Caco-2 (cell line): ENCODE data around the gene HOTAIR. TPM values are rescaled to one million over a fixed set of nuclear protein-coding genes. Genes with fewer than 3 reads are reported as not detected.

Source experiments
- BruUV-seq: library from RNA; stranded (reverse); fragments of 400-500 nt; replicated peaks from 2 replicates; lab custom pipeline; 2021; lab: Mats Ljungman, UMichigan
- CTCF ChIA-PET: fragments of 300-600 bp; sonication (Branson Sonifier 250); formaldehyde crosslinking; loops from one replicate; lab custom pipeline; 2022; ENCODE audit warnings: antibody characterized with exemption; lab: Charles Lee
- POLR2A ChIA-PET: fragments of 300-600 bp; sonication (Branson Sonifier 250); formaldehyde crosslinking; loops from one replicate; lab custom pipeline; 2022; ENCODE audit warnings: antibody characterized with exemption; lab: Charles Lee
- DNase-seq, 2 experiments: peaks; one replicate each; pipeline versions ENCODE4 v3.0.0 to v3.0.0-alpha.2; 2020 to 2022
- H3K27me3 ChIP-seq: replicated peaks from 2 replicates; pipeline ENCODE4 v1.6.0; 2011; ENCODE audit warnings: low read length; ENCODE audit not compliant: control insufficient read depth, insufficient read depth
- H3K36me3 ChIP-seq: 2 replicates; pipeline ENCODE4 v1.5.1; 2011; ENCODE audit warnings: low read length; ENCODE audit not compliant: control insufficient read depth, insufficient read depth
- H3K4me1 ChIP-seq: fragments of 250-450 bp; sonication (Bioruptor Pico); 2 replicates; pipeline ENCODE4 v1.5.1; 2020; ENCODE audit warnings: mild to moderate bottlenecking
- H3K4me3 ChIP-seq: 2 replicates; pipeline ENCODE4 v1.5.1; 2011; ENCODE audit warnings: low read depth, mild to moderate bottlenecking, control low read depth, low read length
- H3K9me3 ChIP-seq: fragments of 250-450 bp; sonication (Bioruptor Pico); 2 replicates; pipeline ENCODE4 v1.5.1; 2020; ENCODE audit warnings: mild to moderate bottlenecking, moderate library complexity
- H3K27ac Mint-ChIP-seq: one replicate; pipeline ENCODE4 v1.8.0; 2022; ENCODE audit warnings: mixed read lengths; ENCODE audit not compliant: unreplicated experiment
- H3K27me3 Mint-ChIP-seq: one replicate; pipeline ENCODE4 v1.8.0; 2022; ENCODE audit warnings: mixed read lengths; ENCODE audit not compliant: insufficient read depth, unreplicated experiment
- H3K36me3 Mint-ChIP-seq: one replicate; pipeline ENCODE4 v1.8.0; 2022; ENCODE audit warnings: mild to moderate bottlenecking, mixed read lengths; ENCODE audit not compliant: insufficient read depth, unreplicated experiment
- H3K4me1 Mint-ChIP-seq: one replicate; pipeline ENCODE4 v1.8.0; 2022; ENCODE audit warnings: low read depth, mixed read lengths; ENCODE audit not compliant: unreplicated experiment
- H3K4me3 Mint-ChIP-seq: one replicate; pipeline ENCODE4 v1.8.0; 2022; ENCODE audit warnings: mild to moderate bottlenecking, moderate library complexity, mixed read lengths; ENCODE audit not compliant: unreplicated experiment
- H3K9me3 Mint-ChIP-seq: one replicate; pipeline ENCODE4 v1.8.0; 2022; ENCODE audit warnings: mixed read lengths; ENCODE audit not compliant: unreplicated experiment
- intact Hi-C: fragments of 100-400 bp; cut with micrococcal nuclease; formaldehyde crosslinking; loops from one replicate; pipeline ENCODE4 v1.10.0; 2022; ENCODE audit not compliant: unreplicated experiment
- total RNA-seq: library from RNA; stranded (reverse); gene quantifications from 2 replicates; pipeline ENCODE4 v1.2.3, GENCODE V29; 2022
- TF ChIP-seq, protein P1 (sequence below), 2 experiments: fragments of 200-600 bp in 1 of 2; IDR thresholded peaks; 1 replicate in 1 of 2; 2 replicates in 1 of 2; pipeline versions ENCODE4 v1.5.1 to v1.8.0; 2011 to 2022; ENCODE audit warnings: antibody characterized with exemption in 1 of 2, control low read depth in 1 of 2, inconsistent platforms in 1 of 2, low read depth in 1 of 2, low read length in 1 of 2, mild to moderate bottlenecking in 1 of 2, moderate library complexity in 1 of 2; ENCODE audit not compliant: insufficient read depth in 1 of 2, severe bottlenecking in 1 of 2, unreplicated experiment in 1 of 2

HOTAIR gene
- total RNA-seq, 1 experiment from 2014 or later = 1.9 TPM

DNA sequence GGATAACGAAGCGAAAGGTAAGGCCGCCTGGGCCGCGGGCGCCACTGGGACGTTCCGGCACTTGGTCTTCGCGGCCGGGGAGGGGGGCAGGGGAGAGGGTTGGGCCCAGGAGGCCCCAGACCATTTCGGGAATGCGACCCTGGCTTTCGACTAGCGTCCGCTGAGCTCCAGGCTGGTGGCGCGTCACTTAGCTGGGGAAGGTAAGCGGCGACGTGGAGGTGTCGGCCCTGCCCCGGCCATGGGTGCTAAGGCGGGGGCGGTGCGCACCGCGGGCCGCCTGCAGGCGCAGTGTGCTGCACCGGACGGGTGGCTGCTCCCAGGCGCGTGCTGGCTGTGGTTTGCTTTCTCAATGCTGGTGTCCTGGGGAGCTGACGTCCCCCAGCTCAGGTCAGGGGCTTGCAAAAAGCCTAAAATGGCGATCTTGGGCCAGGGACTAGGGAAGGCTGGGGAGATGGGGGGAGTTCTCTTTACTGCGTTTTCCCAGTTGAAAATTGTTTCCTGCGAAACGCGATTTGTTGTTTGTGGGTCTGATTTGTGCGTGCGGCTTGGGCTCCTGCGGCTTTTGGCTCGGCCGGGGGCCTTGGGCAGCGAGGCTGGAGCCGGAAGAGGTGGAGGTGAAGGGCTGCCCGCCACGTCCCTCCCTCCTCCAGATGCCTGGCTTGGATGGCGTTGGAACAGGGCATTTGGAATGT is 11.4 kb upstream of the HOTAIR start:
- no peaks in the 10 kb centered on the region for H3K9me3 Mint-ChIP-seq
- no peaks in the 10 kb centered on the region for H3K27me3 Mint-ChIP-seq
- peaks cover 42% of the 10 kb centered on the region for H3K4me1 ChIP-seq
- CTCF ChIA-PET = interaction anchor here (1.9 to 2.4 kb wide), 2 partner anchors 48 to 222 kb away, joined by 8 to 15 read pairs; partner anchors contain the start of gene HOXC13
- H3K36me3 Mint-ChIP-seq = peaks cover 9% of the 10 kb centered on the region
- no peaks in the 10 kb centered on the region; the same call in 1 of the 2 replicates for H3K36me3 ChIP-seq
- H3K4me3 Mint-ChIP-seq = peak overlapping the region; percentile 48
- POLR2A ChIA-PET = no interaction called here
- H3K27ac Mint-ChIP-seq = no peak overlapping the region
- no peak overlapping the region for H3K4me3 ChIP-seq
- intact Hi-C loops = loop anchor here (1.0 kb wide), 1 partner anchor 215 kb away; no protein-coding TSS in a partner anchor
- BruUV-seq = no TSS peak
- TF ChIP-seq, protein P1, sequence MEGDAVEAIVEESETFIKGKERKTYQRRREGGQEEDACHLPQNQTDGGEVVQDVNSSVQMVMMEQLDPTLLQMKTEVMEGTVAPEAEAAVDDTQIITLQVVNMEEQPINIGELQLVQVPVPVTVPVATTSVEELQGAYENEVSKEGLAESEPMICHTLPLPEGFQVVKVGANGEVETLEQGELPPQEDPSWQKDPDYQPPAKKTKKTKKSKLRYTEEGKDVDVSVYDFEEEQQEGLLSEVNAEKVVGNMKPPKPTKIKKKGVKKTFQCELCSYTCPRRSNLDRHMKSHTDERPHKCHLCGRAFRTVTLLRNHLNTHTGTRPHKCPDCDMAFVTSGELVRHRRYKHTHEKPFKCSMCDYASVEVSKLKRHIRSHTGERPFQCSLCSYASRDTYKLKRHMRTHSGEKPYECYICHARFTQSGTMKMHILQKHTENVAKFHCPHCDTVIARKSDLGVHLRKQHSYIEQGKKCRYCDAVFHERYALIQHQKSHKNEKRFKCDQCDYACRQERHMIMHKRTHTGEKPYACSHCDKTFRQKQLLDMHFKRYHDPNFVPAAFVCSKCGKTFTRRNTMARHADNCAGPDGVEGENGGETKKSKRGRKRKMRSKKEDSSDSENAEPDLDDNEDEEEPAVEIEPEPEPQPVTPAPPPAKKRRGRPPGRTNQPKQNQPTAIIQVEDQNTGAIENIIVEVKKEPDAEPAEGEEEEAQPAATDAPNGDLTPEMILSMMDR (IDR thresholded peaks at IDR 0.05; ENCODE audit: insufficient read depth in 1 of 2, low read depth in 1 of 2, low read length in 1 of 2, severe bottlenecking in 1 of 2, unreplicated experiment in 1 of 2) = no peak
- no peaks in the 10 kb centered on the region for H3K27me3 ChIP-seq
- DNase-seq = no peak
- H3K9me3 ChIP-seq = no peaks in the 10 kb centered on the region
- H3K4me1 Mint-ChIP-seq = peaks cover 28% of the 10 kb centered on the region

GRCh38 chr12:53985692-53985993 is 10.9 kb upstream of the HOTAIR start:
- ChIA-PET POLR2A (no interaction called here), CTCF (interaction anchor here (0.7 to 2.4 kb wide), 8 partner anchors 10 to 222 kb away, joined by 4 to 24 read pairs (median 10); partner anchors contain the start of genes HOXC13 and HOXC5)
- Histone ChIP-seq H3K36me3 (no peaks in the 10 kb centered on the region; the same call in 1 of the 2 replicates), H3K27me3 (no peaks in the 10 kb centered on the region), H3K9me3 (no peaks in the 10 kb centered on the region), H3K4me1 (peaks cover 42% of the 10 kb centered on the region), H3K4me3 (no peak overlapping the region)
- Mint-ChIP-seq H3K27me3 (no peaks in the 10 kb centered on the region), H3K4me1 (peaks cover 29% of the 10 kb centered on the region), H3K27ac (peak overlapping the region; percentile 81), H3K4me3 (peak overlapping the region; percentile 77), H3K36me3 (peaks cover 9% of the 10 kb centered on the region), H3K9me3 (no peaks in the 10 kb centered on the region)
- TF ChIP-seq, protein P1 (IDR thresholded peaks at IDR 0.05; ENCODE audit: insufficient read depth in 1 of 2, low read depth in 1 of 2, low read length in 1 of 2, severe bottlenecking in 1 of 2, unreplicated experiment in 1 of 2) = no peak
- BruUV-seq = no TSS peak
- intact Hi-C loops = loop anchor here (1.0 kb wide), 1 partner anchor 216 kb away; no protein-coding TSS in a partner anchor
- no peak for DNase-seq

- BruUV-seq = TSS peak; percentile 53
- H3K9me3 Mint-ChIP-seq = no peaks in the 10 kb centered on the region
- ChIA-PET CTCF (interaction anchor here (0.6 to 2.4 kb wide), 26 partner anchors 9 to 353 kb away, joined by 3 to 24 read pairs (median 5); partner anchors contain the start of genes HOXC11, HOXC13, HOXC5 and HOXC8), POLR2A (interaction anchor here (0.6 kb wide), 1 partner anchor 31 kb away, joined by 3 read pairs; no protein-coding TSS in a partner anchor)
- H3K4me3 Mint-ChIP-seq = peak within 1 kb of the TSS; percentile 77
- Histone ChIP-seq H3K4me3 (peak within 1 kb of the TSS; percentile 52), H3K36me3 (no peaks in the 10 kb centered on the region; the same call in 1 of the 2 replicates), H3K27me3 (no peaks in the 10 kb centered on the region), H3K4me1 (peaks cover 41% of the 10 kb centered on the region), H3K9me3 (no peaks in the 10 kb centered on the region)
- intact Hi-C loops = loop anchor here (1.0 kb wide), 2 partner anchors 216 to 229 kb away; no protein-coding TSS in a partner anchor
- H3K36me3 Mint-ChIP-seq = peaks cover 9% of the 10 kb centered on the region
- H3K27me3 Mint-ChIP-seq = no peaks in the 10 kb centered on the region
- peaks cover 29% of the 10 kb centered on the region for H3K4me1 Mint-ChIP-seq
- H3K27ac Mint-ChIP-seq = peak within 1 kb of the TSS; percentile 81
- peak; percentile 90 to 92 for DNase-seq
- TF ChIP-seq, protein P1 (IDR thresholded peaks at IDR 0.05; ENCODE audit: insufficient read depth in 1 of 2, low read depth in 1 of 2, low read length in 1 of 2, severe bottlenecking in 1 of 2, unreplicated experiment in 1 of 2) = peak; percentile 77 to 83
Observed at GRCh38 chr12:53984901-53985691, 10.3 kb upstream of the HOTAIR start, which contains the start of gene HOXC10. Gene HOXC10, plus strand, starts transcription at chr12:53985146. Its CDS starts 114 bp downstream, at chr12:53985260.
